Stimulated activated naive B cell treated with anti-CD40 and anti-IgM and Interleukin-4, amounts not matched to agents 10 μg/mL and 1 μg/mL and 100 μg/mL, for 72 hours (primary cell): ENCODE measurements around the gene CFAP52.
"Not testable (repeated sequence)": the region's sequence is repeated elsewhere in the genome, so short reads cannot be mapped to it uniquely, and the experiment has no call there.

Source experiments
- ATAC-seq, 2 donors: fragments of 150-1000 bp; cut with Tn5 transposase; replicated peaks; 2 replicates each; pipeline ENCODE4 v1.10.0; 2021; ENCODE audit warnings: moderate library complexity in 1 of 2
- DNase-seq: peaks from one replicate; pipeline ENCODE4 v3.0.0; 2021
- H3K27ac Mint-ChIP-seq: one replicate; pipeline ENCODE4 v1.8.0; 2022; ENCODE audit warnings: mild to moderate bottlenecking, mixed read lengths
- H3K27me3 Mint-ChIP-seq, 2 donors: one replicate each; pipeline ENCODE4 v1.8.0; 2022; ENCODE audit warnings: mixed read lengths in 2 of 2
- H3K36me3 Mint-ChIP-seq, 2 donors: one replicate each; pipeline ENCODE4 v1.8.0; 2022; ENCODE audit warnings: mixed read lengths in 2 of 2, mild to moderate bottlenecking in 1 of 2
- H3K4me1 Mint-ChIP-seq, 2 donors: one replicate each; pipeline ENCODE4 v1.8.0; 2022; ENCODE audit warnings: mixed read lengths in 2 of 2, mild to moderate bottlenecking in 1 of 2
- H3K4me3 Mint-ChIP-seq, 2 donors: one replicate each; pipeline ENCODE4 v1.8.0; 2022; ENCODE audit warnings: mild to moderate bottlenecking in 2 of 2, mixed read lengths in 2 of 2, moderate library complexity in 1 of 2
- H3K9me3 Mint-ChIP-seq, 2 donors: one replicate each; pipeline ENCODE4 v1.8.0; 2022; ENCODE audit warnings: mixed read lengths in 2 of 2, mild to moderate bottlenecking in 1 of 2

Gene CFAP52

DNA sequence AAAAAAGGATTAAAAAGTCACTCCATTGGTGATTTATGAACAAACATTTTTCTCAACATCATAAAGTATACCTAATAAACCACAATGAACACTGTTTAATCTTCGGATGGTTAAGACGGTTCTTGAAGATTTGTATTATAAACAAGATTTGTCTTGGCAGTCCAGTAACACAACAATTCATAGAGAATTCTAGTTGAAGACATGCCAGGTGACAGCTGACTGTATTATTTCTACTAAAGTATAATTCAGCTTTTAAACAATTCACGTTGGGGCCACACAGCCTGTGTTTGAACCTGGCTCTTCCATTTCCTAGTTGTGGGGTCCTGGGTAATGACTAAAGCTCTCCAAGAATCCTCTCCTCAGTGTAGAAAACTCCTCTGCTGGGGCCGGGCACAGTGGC is 22.8 kb upstream of the CFAP52 start:
- Mint-ChIP-seq H3K36me3 (peaks cover 20 to 22% of the 10 kb centered on the region in 2 donors), H3K9me3 (no peaks in the 10 kb centered on the region), H3K4me1 (peaks cover 0 to 1% of the 10 kb centered on the region in 2 donors), H3K4me3 (no peak overlapping the region), H3K27me3 (no peaks in the 10 kb centered on the region), H3K27ac (no peak overlapping the region)
- ATAC-seq: no peak
- no peak for DNase-seq

- H3K36me3 Mint-ChIP-seq: peaks cover 19 to 20% of the 10 kb centered on the region in 2 donors
- H3K4me3 Mint-ChIP-seq, H3K9me3 Mint-ChIP-seq, H3K4me1 Mint-ChIP-seq, H3K27me3 Mint-ChIP-seq, H3K27ac Mint-ChIP-seq: not testable (repeated sequence)
- ATAC-seq: peak; percentile 50 to 63
- DNase-seq: peak; percentile 35
Measured at GRCh38 chr17:9554715-9555114, 21.7 kb upstream of the CFAP52 start.

DNA sequence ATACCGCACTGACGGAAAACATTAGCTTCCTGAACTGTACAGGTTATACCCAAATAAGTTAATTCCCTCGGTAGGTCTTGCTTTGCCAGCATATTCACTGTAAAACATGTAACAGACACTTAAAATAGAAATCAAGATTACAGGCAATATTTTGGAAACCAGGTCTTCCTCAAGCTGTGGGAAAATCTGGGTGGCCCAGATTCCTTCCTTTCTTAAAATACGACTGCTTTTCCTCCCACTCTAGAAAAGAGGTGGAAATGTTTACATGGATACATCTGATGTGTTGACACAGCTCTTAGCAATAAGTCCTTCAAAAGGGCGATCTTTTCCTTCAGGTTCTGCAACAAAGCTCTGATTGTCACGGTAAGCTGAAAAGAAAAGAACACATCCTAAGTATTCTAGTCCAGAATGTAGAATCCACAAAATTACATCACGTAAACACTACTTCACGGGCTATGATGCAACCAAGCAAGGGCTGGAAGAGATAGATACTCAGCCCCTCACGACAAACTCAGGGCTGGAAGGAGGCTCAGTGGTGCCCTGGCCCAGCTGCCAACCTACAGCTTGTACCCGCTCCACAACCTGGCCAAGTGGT is 19.2 kb upstream of the CFAP52 start:
- Mint-ChIP-seq H3K4me1 (peaks cover 0 to 1% of the 10 kb centered on the region in 2 donors), H3K9me3 (no peaks in the 10 kb centered on the region), H3K27ac (no peak overlapping the region), H3K27me3 (no peaks in the 10 kb centered on the region), H3K36me3 (peaks cover 17 to 18% of the 10 kb centered on the region in 2 donors), H3K4me3 (no peak overlapping the region)
- DNase-seq: no peak
- ATAC-seq: no peak

GRCh38 chr17:9557857-9558256 is 18.6 kb upstream of the CFAP52 start:
- DNase-seq: no peak

DNA sequence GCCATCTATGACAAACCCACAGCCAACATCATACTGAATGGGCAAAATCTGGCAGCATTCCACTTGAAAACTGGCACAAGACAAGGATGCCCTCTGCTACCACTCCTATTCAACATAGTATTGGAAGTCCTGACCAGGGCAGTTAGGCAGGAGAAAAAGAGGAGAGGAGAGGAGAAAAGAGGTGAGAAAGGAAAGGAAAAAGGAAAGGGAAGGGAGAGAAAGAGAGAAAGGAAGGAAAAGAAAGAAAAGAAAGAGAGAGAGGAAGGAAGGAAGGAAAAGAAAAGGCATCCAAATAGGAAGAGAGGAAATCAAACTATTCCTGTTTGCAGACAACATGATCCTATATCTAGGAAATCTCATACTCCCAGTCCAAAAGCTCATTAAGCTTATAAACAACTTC is 12.3 kb upstream of the CFAP52 start:
- H3K4me1 Mint-ChIP-seq: peaks cover 11 to 32% of the 10 kb centered on the region in 2 donors
- no peak overlapping the region for H3K4me3 Mint-ChIP-seq
- no peak overlapping the region for H3K27ac Mint-ChIP-seq
- H3K9me3 Mint-ChIP-seq: peaks cover 1 to 4% of the 10 kb centered on the region in 2 donors
- no peaks in the 10 kb centered on the region for H3K27me3 Mint-ChIP-seq
- ATAC-seq: no peak
- H3K36me3 Mint-ChIP-seq: peaks cover 31 to 43% of the 10 kb centered on the region in 2 donors
- no peak for DNase-seq

More at GRCh38 chr17:9557857-9558256, 18.6 kb upstream of the CFAP52 start:
- no peak for ATAC-seq
- Mint-ChIP-seq H3K27ac (no peak overlapping the region), H3K4me1 (peaks cover 0 to 1% of the 10 kb centered on the region in 2 donors), H3K27me3 (no peaks in the 10 kb centered on the region), H3K36me3 (peaks cover 19 to 24% of the 10 kb centered on the region in 2 donors), H3K9me3 (no peaks in the 10 kb centered on the region), H3K4me3 (no peak overlapping the region)

- no peak for DNase-seq
- peaks cover 1 to 4% of the 10 kb centered on the region in 2 donors for H3K9me3 Mint-ChIP-seq
- H3K27ac Mint-ChIP-seq: no peak overlapping the region
- peaks cover 31 to 45% of the 10 kb centered on the region in 2 donors for H3K36me3 Mint-ChIP-seq
- ATAC-seq: no peak
- peaks cover 14 to 32% of the 10 kb centered on the region in 2 donors for H3K4me1 Mint-ChIP-seq
- no peaks in the 10 kb centered on the region for H3K27me3 Mint-ChIP-seq
- H3K4me3 Mint-ChIP-seq: no peak overlapping the region
Measured at GRCh38 chr17:9566067-9566466, 10.4 kb upstream of the CFAP52 start.

- H3K36me3 Mint-ChIP-seq: peaks cover 31 to 45% of the 10 kb centered on the region in 2 donors
- DNase-seq, H3K9me3 Mint-ChIP-seq, H3K27me3 Mint-ChIP-seq, H3K27ac Mint-ChIP-seq, ATAC-seq, H3K4me3 Mint-ChIP-seq: not testable (repeated sequence)
- peaks cover 14 to 32% of the 10 kb centered on the region in 2 donors for H3K4me1 Mint-ChIP-seq
Measured at GRCh38 chr17:9566739-9567138, 9.7 kb upstream of the CFAP52 start.

- H3K4me3 Mint-ChIP-seq: no peak overlapping the region
- peaks cover 14 to 32% of the 10 kb centered on the region in 2 donors for H3K4me1 Mint-ChIP-seq
- no peak for ATAC-seq
- H3K36me3 Mint-ChIP-seq: peaks cover 26 to 37% of the 10 kb centered on the region in 2 donors
- no peak overlapping the region for H3K27ac Mint-ChIP-seq
- DNase-seq: no peak
- peaks cover 1 to 4% of the 10 kb centered on the region in 2 donors for H3K9me3 Mint-ChIP-seq
- H3K27me3 Mint-ChIP-seq: no peaks in the 10 kb centered on the region
Measured at GRCh38 chr17:9568004-9568403, 8.4 kb upstream of the CFAP52 start.

- Mint-ChIP-seq H3K36me3 (peaks cover 20 to 36% of the 10 kb centered on the region in 2 donors), H3K9me3 (peaks cover 0 to 4% of the 10 kb centered on the region in 2 donors), H3K4me1 (peaks cover 15 to 33% of the 10 kb centered on the region in 2 donors), H3K27ac (no peak overlapping the region), H3K4me3 (no peak overlapping the region), H3K27me3 (no peaks in the 10 kb centered on the region)
- DNase-seq (no peak), ATAC-seq (no peak)
Measured at GRCh38 chr17:9568957-9569588, 7.4 kb upstream of the CFAP52 start.

- Mint-ChIP-seq H3K4me3 (no peak overlapping the region), H3K36me3 (peaks cover 10 to 25% of the 10 kb centered on the region in 2 donors), H3K4me1 (peaks cover 14 to 23% of the 10 kb centered on the region in 2 donors), H3K27ac (no peak overlapping the region), H3K9me3 (peaks cover 0 to 4% of the 10 kb centered on the region in 2 donors), H3K27me3 (no peaks in the 10 kb centered on the region)
- ATAC-seq (no peak), DNase-seq (no peak)
Measured at GRCh38 chr17:9571201-9571600, 5.2 kb upstream of the CFAP52 start.

DNA sequence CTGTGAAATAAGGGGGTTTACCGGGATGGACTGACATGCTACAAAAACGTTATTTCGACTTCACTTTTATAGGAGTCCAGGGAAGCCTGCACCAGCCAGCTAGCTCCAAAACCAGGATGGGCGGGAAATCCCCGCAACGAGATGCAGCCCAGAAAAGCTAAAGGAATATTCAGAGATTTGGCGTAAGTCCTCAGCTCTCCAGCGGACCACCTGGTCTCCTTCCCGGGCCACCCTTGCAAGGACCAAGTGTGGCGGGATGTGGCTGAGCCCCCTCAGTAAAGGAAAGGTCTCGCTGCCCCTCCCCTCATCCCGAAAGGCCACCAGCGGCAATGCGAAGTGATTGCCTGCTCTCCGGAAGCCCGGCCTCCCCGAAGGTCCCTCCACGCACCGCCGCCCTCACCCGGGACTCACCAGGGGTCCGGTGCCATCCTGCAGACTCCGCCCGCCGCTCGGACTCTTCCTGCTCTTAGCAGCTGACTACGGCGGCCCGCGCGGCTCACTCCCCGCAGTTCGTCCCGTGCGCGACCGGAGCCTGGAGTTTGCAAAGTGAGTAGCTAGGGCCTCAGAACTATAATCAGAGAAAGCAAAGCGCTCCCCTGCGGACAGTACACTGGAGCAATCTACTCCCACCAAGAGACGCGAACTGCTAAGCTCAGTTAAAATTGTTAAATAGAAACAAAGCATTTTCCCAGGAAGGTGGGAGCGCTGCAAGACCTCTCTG is 901 bp upstream of the CFAP52 start, which contains the start of gene STX8:
Gene STX8, minus strand, starts transcription at position 440 of the 721 bp plus-strand sequence. Its CDS starts 12 bp downstream, at position 428.
- Mint-ChIP-seq H3K9me3 (no peaks in the 10 kb centered on the region), H3K36me3 (peaks cover 2 to 7% of the 10 kb centered on the region in 2 donors), H3K27me3 (no peaks in the 10 kb centered on the region), H3K27ac (peak within 1 kb of the TSS; percentile 90), H3K4me1 (peaks cover 18 to 24% of the 10 kb centered on the region in 2 donors), H3K4me3 (peak within 1 kb of the TSS; percentile 87 to 94)
- DNase-seq (peak; percentile 85), ATAC-seq (peak; percentile 80 to 88)

DNA sequence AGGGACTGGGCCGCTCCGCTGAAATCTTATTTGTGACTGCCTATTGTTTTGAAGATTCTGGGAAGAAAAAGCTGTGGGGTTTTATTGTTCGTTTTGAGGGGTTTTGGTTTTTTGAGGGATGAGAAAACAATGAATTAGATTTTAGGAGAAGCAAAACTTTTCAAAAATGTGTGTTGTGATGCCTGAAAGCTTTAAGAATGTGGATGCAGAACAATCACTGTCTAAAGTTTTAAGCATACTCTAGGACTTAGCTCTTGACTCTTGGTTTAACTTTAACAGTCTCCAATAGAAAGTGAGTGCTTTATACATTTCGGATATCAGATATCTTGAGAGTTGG is 899 bp downstream of the CFAP52 start:
- Mint-ChIP-seq H3K36me3 (peaks cover 2 to 7% of the 10 kb centered on the region in 2 donors), H3K4me1 (peaks cover 16 to 24% of the 10 kb centered on the region in 2 donors), H3K27ac (no peak overlapping the region), H3K27me3 (peaks cover 0 to 6% of the 10 kb centered on the region in 2 donors), H3K4me3 (peak overlapping the region; percentile 87 to 93), H3K9me3 (no peaks in the 10 kb centered on the region)
- ATAC-seq: no peak
- no peak for DNase-seq

DNA sequence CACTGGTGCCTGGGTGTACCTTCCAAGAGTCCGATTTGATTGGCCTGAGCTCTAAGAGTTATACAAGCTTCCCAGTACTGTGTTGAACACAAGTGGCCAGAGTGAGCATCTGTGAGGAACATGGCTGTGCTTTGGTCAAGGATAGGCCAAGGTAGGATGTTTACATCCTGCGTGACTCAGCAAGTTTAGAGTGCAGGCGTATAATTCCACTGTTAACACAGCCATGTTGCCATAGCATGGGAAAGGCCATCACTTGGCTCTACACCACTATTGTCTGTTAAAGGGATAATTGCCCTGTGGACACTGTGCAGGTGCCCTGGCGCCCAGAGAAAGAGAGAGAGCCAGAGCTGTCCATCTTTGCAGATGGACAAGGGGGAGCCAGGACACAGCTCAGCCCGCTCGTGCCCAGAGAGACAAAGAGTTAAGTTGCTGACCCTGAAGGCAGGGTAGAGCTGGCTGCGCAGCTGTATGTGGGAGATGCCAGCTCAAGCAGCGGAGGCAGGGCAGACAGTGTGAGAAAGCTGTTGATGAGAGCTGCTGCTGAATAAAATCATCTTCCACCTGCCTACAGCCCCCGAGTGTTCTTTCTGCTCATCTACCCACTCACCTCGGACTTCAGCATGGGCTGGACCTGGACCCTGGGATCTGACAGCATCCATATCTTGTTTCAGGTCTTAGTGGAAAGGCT is 11.7 kb downstream of the CFAP52 start:
- no peak for DNase-seq
- H3K27ac Mint-ChIP-seq: no peak overlapping the region
- H3K4me3 Mint-ChIP-seq: no peak overlapping the region
- ATAC-seq: no peak
- H3K36me3 Mint-ChIP-seq: peaks cover 3 to 5% of the 10 kb centered on the region in 2 donors
- H3K4me1 Mint-ChIP-seq: no peaks in the 10 kb centered on the region
- peaks cover 5 to 10% of the 10 kb centered on the region in 2 donors for H3K27me3 Mint-ChIP-seq
- H3K9me3 Mint-ChIP-seq: peaks cover 9 to 15% of the 10 kb centered on the region in 2 donors

DNA sequence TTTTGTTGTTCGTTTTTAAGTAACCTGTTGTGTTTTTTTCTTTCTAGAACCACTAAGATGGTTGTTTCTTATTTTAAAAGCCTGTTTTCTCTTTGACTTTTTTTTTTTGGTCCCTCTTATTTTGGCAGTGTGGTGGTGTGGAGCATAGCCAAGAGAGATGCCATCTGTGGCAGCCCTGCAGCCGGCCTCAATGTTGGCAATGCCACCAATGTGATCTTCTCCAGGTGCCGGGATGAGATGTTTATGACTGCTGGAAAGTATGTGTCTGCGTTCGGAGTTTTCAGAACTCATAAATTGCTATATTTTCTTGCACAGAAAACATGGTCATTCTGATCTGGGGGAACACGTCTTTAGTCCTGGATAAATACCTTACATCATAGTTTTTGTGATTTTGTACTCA is 17.6 kb downstream of the CFAP52 start:
- no peak overlapping the region for H3K27ac Mint-ChIP-seq

More for the DNA sequence above, 17.6 kb downstream of the CFAP52 start:
- ATAC-seq (no peak), DNase-seq (no peak)
- Mint-ChIP-seq H3K4me1 (no peaks in the 10 kb centered on the region), H3K4me3 (no peak overlapping the region), H3K27me3 (peaks cover 15 to 16% of the 10 kb centered on the region in 2 donors), H3K36me3 (no peaks in the 10 kb centered on the region), H3K9me3 (no peaks in the 10 kb centered on the region)
